ENCODE results near the gene PEDS1.
"Not testable (repeated sequence)": the region's sequence is repeated elsewhere in the genome, so short reads cannot be mapped to it uniquely, and the experiment has no call there.

PEDS1 gene

DNA sequence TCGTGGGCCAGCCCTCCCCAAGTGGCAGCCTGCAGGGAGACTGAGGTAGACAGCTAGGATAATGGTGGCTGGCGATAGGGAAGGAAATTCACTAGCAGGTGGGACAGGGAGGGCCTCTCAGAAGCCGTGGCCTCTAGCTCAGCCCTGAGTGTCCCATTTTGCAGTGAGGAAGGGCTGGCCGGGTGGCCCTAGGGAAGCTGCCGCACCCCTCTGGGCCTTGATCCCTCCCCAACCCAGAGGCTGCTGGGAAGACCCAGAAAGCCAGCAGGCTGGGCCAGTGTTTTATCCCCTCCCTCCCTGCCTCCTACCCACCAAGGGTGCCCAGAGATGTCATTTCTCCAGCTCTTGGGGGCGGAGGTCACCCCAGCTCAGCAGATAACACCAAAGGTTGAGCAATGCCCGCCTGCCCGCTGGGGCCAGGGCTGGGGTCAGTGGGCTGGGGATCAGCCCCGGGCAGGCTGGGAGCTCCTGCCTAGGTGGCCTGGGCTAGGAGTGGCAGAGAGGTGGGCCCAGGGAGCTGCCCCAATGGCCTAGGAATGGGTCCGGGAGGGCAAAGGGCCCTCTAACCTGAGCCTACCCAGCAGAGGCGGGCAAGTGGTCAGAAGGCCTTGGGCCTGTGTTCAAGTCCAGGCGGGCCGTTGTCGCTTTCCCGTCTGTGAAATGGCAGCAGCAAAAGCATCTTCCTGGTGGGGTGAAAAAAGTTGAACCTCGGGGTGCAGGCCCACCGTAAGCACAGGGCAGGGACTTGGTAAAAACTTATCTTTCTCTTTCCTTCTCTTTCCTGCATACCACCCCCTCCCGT is 35.6 kb upstream of the PEDS1 start:
- Histone ChIP-seq H3K4me3 (ENCODE audit: low read length) (no peak overlapping the region), H3K4me1 (ENCODE audit: control insufficient read depth, insufficient read depth, low read length) (peaks cover 15% of the 10 kb centered on the region), H3K36me3 (ENCODE audit: insufficient read depth, low read length) (peaks cover 16% of the 10 kb centered on the region), H3K27me3 (ENCODE audit: control insufficient read depth, insufficient read depth, low read length) (no peaks in the 10 kb centered on the region), H3K4me2 (ENCODE audit: low read length) (no peak overlapping the region), H3K9me3 (replicated peaks; ENCODE audit: low read length) (no peaks in the 10 kb centered on the region), H3K9ac (ENCODE audit: low read depth, low read length) (no peak overlapping the region)

DNA sequence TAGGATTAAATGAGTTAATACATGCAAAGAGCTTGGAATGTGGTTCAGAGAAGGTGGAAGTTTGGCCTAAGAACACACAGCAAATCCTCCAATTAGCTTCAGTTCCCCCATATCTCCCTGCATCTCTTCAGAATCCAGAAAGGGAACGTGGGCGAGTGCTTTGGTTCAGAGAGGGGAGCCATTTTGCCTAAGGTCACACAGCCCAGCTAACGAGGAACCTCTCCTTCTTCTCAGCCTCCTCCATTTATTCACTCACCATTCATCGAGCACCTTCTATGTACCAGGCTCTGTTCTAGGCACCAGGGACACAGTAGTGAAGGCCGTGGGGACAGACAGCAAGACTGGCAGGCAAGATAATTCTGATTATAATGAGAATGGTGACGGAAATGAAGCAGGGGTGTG is 34.8 kb upstream of the PEDS1 start:
- H3K4me2 ChIP-seq (ENCODE audit: low read length): no peak overlapping the region
- no peaks in the 10 kb centered on the region for H3K27me3 ChIP-seq (ENCODE audit: control insufficient read depth, insufficient read depth, low read length)
- peaks cover 8% of the 10 kb centered on the region for H3K4me1 ChIP-seq (ENCODE audit: control insufficient read depth, insufficient read depth, low read length)
- H3K9me3 ChIP-seq (replicated peaks; ENCODE audit: low read length): no peaks in the 10 kb centered on the region
- H3K9ac ChIP-seq (ENCODE audit: low read depth, low read length): no peak overlapping the region
- peaks cover 9% of the 10 kb centered on the region for H3K36me3 ChIP-seq (ENCODE audit: insufficient read depth, low read length)
- H3K4me3 ChIP-seq (ENCODE audit: low read length): no peak overlapping the region

DNA sequence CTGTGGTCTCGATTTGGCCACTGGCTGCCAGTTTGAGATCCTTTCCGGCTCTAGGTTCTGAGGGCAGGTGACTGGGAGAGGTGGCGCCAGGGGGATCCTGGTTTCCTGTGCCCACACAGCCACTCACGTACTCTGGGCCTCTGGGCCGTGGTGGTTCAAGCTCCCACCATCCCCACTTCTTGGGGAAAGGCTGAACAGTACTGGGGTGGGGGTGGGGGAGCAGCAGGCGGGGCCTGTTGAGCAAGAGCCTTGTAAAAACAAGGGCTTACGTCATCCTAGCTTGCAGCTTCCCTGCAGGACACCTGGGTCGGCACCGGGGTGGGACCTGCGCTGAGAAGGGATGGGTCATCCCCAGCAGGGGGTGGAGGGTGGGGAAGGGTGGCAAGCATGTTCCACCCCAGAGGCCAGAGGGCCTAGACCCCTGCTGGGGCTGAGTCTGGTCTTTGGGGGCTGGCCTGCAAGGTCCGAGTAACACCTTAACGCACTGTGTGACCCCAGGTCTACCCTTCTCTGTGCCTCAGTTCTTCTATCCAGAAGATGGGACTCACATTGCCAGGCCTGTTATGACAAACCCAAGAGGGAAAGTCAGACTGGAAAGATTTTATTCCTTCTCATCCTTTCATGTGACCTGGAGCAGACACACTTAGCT is 34.0 kb upstream of the PEDS1 start:
- Histone ChIP-seq H3K4me3 (ENCODE audit: low read length) (no peak overlapping the region), H3K4me2 (ENCODE audit: low read length) (no peak overlapping the region), H3K36me3 (ENCODE audit: insufficient read depth, low read length) (peaks cover under 1% of the 10 kb centered on the region), H3K27me3 (ENCODE audit: control insufficient read depth, insufficient read depth, low read length) (no peaks in the 10 kb centered on the region), H3K4me1 (ENCODE audit: control insufficient read depth, insufficient read depth, low read length) (peaks cover 8% of the 10 kb centered on the region), H3K9me3 (replicated peaks; ENCODE audit: low read length) (no peaks in the 10 kb centered on the region), H3K9ac (ENCODE audit: low read depth, low read length) (no peak overlapping the region)

DNA sequence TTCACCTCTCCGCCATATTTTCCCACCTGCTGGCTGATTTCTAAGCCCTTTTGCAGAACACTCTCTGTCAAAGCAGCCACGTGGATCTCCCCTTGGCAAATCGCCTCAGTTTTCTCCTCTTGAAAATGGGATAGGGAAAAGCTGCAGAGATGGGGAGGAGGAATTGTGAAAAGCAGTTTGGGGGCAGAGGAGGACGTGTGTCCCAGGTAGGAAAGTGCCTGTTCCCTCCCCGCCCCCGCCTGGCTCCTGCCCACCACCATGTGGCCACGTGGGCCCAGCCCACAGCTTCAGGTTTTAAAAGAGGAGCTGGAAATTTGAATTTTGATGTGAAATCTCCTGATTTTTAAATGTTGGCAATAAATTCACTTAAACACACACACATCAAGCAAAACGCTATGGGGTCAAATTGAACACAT is 33.5 kb upstream of the PEDS1 start:
- no peaks in the 10 kb centered on the region for H3K36me3 ChIP-seq (ENCODE audit: insufficient read depth, low read length)
- no peak overlapping the region for H3K9ac ChIP-seq (ENCODE audit: low read depth, low read length)
- H3K27me3 ChIP-seq (ENCODE audit: control insufficient read depth, insufficient read depth, low read length): no peaks in the 10 kb centered on the region
- no peaks in the 10 kb centered on the region for H3K9me3 ChIP-seq (replicated peaks; ENCODE audit: low read length)
- H3K4me3 ChIP-seq (ENCODE audit: low read length): no peak overlapping the region
- H3K4me2 ChIP-seq (ENCODE audit: low read length): no peak overlapping the region
- H3K4me1 ChIP-seq (ENCODE audit: control insufficient read depth, insufficient read depth, low read length): peaks cover 8% of the 10 kb centered on the region

DNA sequence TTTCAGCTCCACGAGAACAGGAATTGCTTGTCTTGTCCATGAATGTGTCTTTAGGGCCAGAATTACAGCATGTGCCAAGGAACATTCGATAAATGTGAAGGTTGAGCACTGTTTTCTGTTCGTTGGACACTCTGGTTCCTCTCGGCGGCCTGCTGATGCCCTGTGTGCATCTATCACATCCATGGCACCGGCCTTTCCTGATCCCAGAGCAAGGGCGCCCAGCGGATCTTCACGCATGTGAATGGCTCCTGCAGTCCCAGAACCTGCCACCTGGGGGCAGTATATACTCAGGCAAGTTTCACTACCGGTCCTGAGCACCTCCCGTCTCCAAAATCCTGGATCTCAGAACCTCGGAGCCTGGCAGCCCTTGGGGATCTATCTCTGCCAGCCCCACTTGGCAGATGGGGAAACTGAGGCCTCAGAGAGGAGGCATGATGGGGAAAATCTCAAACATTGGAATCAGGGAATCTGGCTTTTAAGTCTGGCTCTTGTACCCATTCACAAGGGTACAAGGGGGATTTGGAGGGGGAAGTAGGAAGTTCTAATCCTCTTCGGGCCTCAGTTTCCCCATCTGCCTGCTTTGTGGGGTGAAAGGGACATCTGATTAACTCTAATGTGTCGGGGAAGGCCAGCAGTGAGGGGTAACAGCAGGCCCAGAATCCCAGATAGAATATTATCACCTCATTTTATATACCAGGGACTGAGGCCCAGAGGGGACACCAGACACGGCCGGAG is 32.8 kb upstream of the PEDS1 start:
- no peak overlapping the region for H3K4me2 ChIP-seq (ENCODE audit: low read length)
- no peak overlapping the region for H3K9ac ChIP-seq (ENCODE audit: low read depth, low read length)
- peaks cover 8% of the 10 kb centered on the region for H3K4me1 ChIP-seq (ENCODE audit: control insufficient read depth, insufficient read depth, low read length)
- H3K4me3 ChIP-seq (ENCODE audit: low read length): no peak overlapping the region
- no peaks in the 10 kb centered on the region for H3K9me3 ChIP-seq (replicated peaks; ENCODE audit: low read length)
- H3K27me3 ChIP-seq (ENCODE audit: control insufficient read depth, insufficient read depth, low read length): no peaks in the 10 kb centered on the region
- no peaks in the 10 kb centered on the region for H3K36me3 ChIP-seq (ENCODE audit: insufficient read depth, low read length)

DNA sequence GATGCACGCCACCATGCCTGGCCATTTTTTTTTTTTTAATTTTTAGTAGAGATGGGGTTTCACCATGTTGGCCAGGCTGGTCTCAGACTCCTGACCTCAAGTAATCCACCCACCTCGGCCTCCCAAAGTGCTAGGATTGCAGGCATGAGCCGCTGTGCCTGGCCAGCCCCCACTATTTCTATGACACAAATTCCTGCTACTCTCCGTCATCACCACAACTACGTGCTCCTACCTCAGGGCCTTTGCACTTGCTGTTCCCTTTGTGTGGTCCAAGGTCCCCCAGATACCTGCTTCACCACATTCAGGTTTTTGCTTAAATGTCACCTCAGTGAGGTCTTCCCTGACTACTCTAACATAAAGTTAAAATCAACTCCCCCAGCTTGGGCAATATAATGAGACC is 31.9 kb upstream of the PEDS1 start:
- H3K4me2 ChIP-seq (ENCODE audit: low read length): no peak overlapping the region
- peaks cover 8% of the 10 kb centered on the region for H3K4me1 ChIP-seq (ENCODE audit: control insufficient read depth, insufficient read depth, low read length)
- H3K4me3 ChIP-seq (ENCODE audit: low read length): no peak overlapping the region
- no peaks in the 10 kb centered on the region for H3K27me3 ChIP-seq (ENCODE audit: control insufficient read depth, insufficient read depth, low read length)
- no peaks in the 10 kb centered on the region for H3K9me3 ChIP-seq (replicated peaks; ENCODE audit: low read length)
- no peaks in the 10 kb centered on the region for H3K36me3 ChIP-seq (ENCODE audit: insufficient read depth, low read length)
- no peak overlapping the region for H3K9ac ChIP-seq (ENCODE audit: low read depth, low read length)

DNA sequence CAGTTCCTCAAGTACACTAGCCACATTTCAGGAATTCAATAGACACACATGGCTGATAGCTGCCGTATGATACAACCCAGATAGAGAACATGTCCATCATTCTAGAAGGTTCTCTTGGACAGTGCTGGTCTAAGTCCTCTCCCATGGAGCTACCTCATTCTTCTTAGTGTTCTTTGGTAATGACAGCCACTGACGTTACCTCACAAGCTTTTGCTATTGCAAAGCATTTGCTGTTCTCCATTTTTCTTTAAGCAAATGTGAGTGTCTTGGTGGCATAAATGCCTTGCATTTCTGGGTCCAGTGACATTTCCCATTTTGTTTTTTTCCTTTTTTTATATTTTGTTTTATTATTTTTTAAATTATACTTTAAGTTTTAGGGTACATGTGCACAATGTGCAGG is 28.8 kb upstream of the PEDS1 start:
- Histone ChIP-seq H3K4me1 (ENCODE audit: control insufficient read depth, insufficient read depth, low read length) (peaks cover 4% of the 10 kb centered on the region), H3K36me3 (ENCODE audit: insufficient read depth, low read length) (no peaks in the 10 kb centered on the region), H3K4me3 (ENCODE audit: low read length) (no peak overlapping the region), H3K9ac (ENCODE audit: low read depth, low read length) (no peak overlapping the region), H3K27me3 (ENCODE audit: control insufficient read depth, insufficient read depth, low read length) (no peaks in the 10 kb centered on the region), H3K4me2 (ENCODE audit: low read length) (no peak overlapping the region), H3K9me3 (replicated peaks; ENCODE audit: low read length) (no peaks in the 10 kb centered on the region)

DNA sequence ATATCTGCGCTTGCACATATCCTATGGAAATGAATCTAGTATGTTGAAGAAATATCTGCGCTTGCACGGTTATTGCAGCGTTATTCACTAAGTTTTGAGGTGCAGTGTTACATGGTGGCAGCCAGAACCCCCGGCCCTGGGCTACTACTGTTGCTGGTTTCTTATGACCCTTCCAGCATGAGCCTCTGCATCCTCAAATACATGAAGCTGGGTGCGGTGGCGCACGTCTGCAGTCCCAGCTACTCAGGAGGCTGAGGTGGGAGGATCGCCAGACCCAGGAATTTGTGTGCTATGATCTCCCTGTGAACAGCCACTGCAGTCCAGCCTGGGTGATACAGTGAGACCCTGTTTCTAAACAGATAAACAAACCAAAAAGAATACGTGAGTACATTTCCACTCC is 27.8 kb upstream of the PEDS1 start:
- Histone ChIP-seq H3K27me3 (ENCODE audit: control insufficient read depth, insufficient read depth, low read length) (no peaks in the 10 kb centered on the region), H3K4me2 (ENCODE audit: low read length) (no peak overlapping the region), H3K4me3 (ENCODE audit: low read length) (no peak overlapping the region), H3K9ac (ENCODE audit: low read depth, low read length) (no peak overlapping the region), H3K36me3 (ENCODE audit: insufficient read depth, low read length) (no peaks in the 10 kb centered on the region), H3K4me1 (ENCODE audit: control insufficient read depth, insufficient read depth, low read length) (peaks cover under 1% of the 10 kb centered on the region), H3K9me3 (replicated peaks; ENCODE audit: low read length) (no peaks in the 10 kb centered on the region)

DNA sequence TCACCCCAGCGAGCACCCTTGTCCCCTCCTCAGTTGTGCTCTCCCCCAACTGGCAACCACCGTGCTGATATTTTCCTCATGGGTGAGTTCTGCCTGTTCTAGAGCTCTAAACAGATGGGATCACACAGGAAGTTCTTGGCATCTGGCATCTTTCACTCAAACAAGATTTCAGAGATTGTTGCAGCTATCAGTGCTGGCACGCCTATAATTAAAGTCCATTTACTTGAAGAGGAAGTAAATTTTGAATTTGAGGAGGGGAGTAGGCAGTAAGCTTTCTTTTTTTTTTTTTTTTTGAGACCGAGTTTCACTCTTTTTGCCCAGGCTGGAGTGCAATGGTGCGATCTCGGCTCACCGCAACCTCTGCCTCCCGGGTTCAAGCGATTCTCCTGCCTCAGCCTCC is 25.1 kb upstream of the PEDS1 start:
- not testable (repeated sequence) for H3K9me3 ChIP-seq (replicated peaks; ENCODE audit: low read length); H3K4me1 ChIP-seq (ENCODE audit: control insufficient read depth, insufficient read depth, low read length); H3K27me3 ChIP-seq (ENCODE audit: control insufficient read depth, insufficient read depth, low read length); H3K4me2 ChIP-seq (ENCODE audit: low read length); H3K4me3 ChIP-seq (ENCODE audit: low read length); H3K36me3 ChIP-seq (ENCODE audit: insufficient read depth, low read length); H3K9ac ChIP-seq (ENCODE audit: low read depth, low read length)

DNA sequence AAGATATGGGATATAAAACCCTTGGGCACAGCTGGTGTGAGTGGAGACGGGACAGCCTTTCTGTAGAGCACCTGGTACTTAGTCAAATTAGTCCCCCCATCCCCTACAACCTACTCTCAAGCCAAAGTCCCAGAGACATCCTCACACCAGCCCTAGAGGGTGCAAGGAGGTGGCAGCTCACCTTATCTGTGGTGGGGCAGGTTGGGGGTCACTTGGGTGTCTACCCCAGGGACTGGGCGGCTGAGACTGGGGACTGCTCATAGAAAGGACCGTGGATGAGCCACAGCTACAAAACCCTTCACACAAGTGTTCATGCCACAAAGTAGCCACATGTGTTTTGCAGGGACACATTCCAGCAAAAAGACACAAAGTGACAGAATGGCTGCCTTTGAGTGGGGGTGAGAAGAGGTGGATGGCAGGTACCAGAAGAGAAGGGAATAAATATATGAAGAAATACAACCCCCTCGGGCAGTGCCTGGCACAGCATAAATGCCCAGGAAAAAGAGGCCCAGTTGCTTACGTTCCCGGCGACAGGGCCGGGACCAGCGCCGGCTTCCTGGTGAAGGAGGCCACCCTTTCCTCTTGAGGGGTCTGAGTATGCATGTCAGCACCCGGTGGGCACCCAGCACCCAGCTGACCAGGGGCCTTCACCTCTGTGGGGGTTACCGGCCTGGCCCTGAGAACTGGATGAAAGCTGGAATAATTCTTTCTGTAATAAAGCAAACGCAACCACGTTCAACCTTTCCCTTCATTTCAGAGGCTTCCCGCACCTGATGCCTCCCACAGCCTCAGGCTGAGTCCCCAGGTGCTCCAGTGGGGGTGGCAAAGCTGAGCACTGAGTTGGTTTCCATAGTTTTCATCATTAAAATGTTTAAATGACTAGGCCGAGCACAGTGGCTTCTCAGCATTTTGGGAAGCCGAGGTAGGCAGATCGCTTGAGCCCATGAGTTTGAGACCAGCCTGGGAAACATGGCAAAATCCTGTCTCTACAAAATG is 22.7 kb upstream of the PEDS1 start:
- Histone ChIP-seq H3K36me3 (ENCODE audit: insufficient read depth, low read length) (no peaks in the 10 kb centered on the region), H3K9me3 (replicated peaks; ENCODE audit: low read length) (no peaks in the 10 kb centered on the region), H3K27me3 (ENCODE audit: control insufficient read depth, insufficient read depth, low read length) (no peaks in the 10 kb centered on the region), H3K4me3 (ENCODE audit: low read length) (no peak overlapping the region), H3K4me1 (ENCODE audit: control insufficient read depth, insufficient read depth, low read length) (peaks cover 16% of the 10 kb centered on the region), H3K4me2 (ENCODE audit: low read length) (no peak overlapping the region), H3K9ac (ENCODE audit: low read depth, low read length) (no peak overlapping the region)

DNA sequence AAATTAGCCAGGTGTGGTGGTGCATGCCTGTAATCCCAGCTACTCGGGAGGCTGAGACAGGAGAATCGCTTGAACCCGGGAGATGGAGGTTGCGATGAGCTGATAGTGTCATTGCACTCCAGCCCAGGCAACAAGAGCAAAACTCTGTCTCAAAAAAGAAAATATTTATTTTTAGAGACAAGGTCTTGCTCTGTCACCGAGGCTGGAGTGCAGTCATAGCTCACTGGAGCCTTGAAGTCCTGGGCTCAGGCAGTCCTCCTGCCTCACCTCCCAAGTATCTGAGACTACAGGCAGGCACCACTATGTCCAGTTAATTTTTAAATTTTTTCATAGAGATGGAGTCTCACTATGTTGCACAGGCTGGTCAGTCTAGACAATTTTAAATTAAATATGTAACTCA is 20.9 kb upstream of the PEDS1 start:
- no peaks in the 10 kb centered on the region for H3K9me3 ChIP-seq (replicated peaks; ENCODE audit: low read length)
- H3K36me3 ChIP-seq (ENCODE audit: insufficient read depth, low read length): no peaks in the 10 kb centered on the region
- no peak overlapping the region for H3K9ac ChIP-seq (ENCODE audit: low read depth, low read length)
- H3K4me1 ChIP-seq (ENCODE audit: control insufficient read depth, insufficient read depth, low read length): peaks cover 16% of the 10 kb centered on the region
- H3K27me3 ChIP-seq (ENCODE audit: control insufficient read depth, insufficient read depth, low read length): no peaks in the 10 kb centered on the region
- H3K4me2 ChIP-seq (ENCODE audit: low read length): no peak overlapping the region
- no peak overlapping the region for H3K4me3 ChIP-seq (ENCODE audit: low read length)

All from skeletal muscle satellite cell (primary cell).